ENCODE measurements around the gene GAS2L3.

GRCh38 chr12:100643246-100643645, 69.8 kb downstream of the GAS2L3 start:
- TF ChIP-seq CTCF (IDR thresholded peaks at IDR 0.05) (no peak), POLR2A (IDR thresholded peaks at IDR 0.05) (no peak)

All from lower leg skin (tissue), 3 donors.